ENCODE measurements around the gene PNN. TPM values are rescaled to one million over a fixed set of nuclear protein-coding genes. Genes with fewer than 3 reads are reported as not detected.

PNN gene
- total RNA-seq, 1 experiment from 2014 or later: 167 TPM

- Mint-ChIP-seq H3K27ac (no peak overlapping the region), H3K4me3 (no peak overlapping the region), H3K9me3 (no peaks in the 10 kb centered on the region), H3K36me3 (ENCODE audit: insufficient read depth in 1 of 3, low read depth in 3 of 3) (no peaks in the 10 kb centered on the region), H3K27me3 (ENCODE audit: low read depth) (no peaks in the 10 kb centered on the region), H3K4me1 (peaks cover 6% of the 10 kb centered on the region in 2 experiments)
- Histone ChIP-seq H2BK15ac (ENCODE audit: low read depth, low read length) (no peak overlapping the region), H3K9me3 (ENCODE audit: control insufficient read depth, low read depth, low read length) (no peaks in the 10 kb centered on the region), H4K20me1 (ENCODE audit: control insufficient read depth, insufficient read depth, insufficient read length) (no peaks in the 10 kb centered on the region), H3K23ac (ENCODE audit: insufficient read length, low read depth, low read length) (no peak overlapping the region), H2AFZ (ENCODE audit: low read length) (peak overlapping the region; percentile 59), H2BK120ac (ENCODE audit: low read depth, low read length, poor library complexity, severe bottlenecking) (no peak overlapping the region), H3K4ac (ENCODE audit: low read depth, low read length) (no peak overlapping the region), H3T11ph (ENCODE audit: low read length) (no peak overlapping the region), H3K23me2 (ENCODE audit: insufficient read length, low read depth, low read length, poor library complexity, severe bottlenecking) (no peaks in the 10 kb centered on the region), H3K79me1 (ENCODE audit: insufficient read depth, low read depth, low read length, poor library complexity, severe bottlenecking) (no peaks in the 10 kb centered on the region), H3K9ac (ENCODE audit: extremely low read depth, insufficient read length, low read length) (no peak overlapping the region), H3K27me3 (ENCODE audit: insufficient read depth, low read length) (no peaks in the 10 kb centered on the region), H2BK12ac (ENCODE audit: insufficient read length, low read depth, low read length) (no peak overlapping the region), H3K27ac (ENCODE audit: insufficient read length, low read depth, low read length) (no peak overlapping the region), H4K8ac (replicated peaks; ENCODE audit: insufficient read length, low read depth, low read length) (no peak overlapping the region), H2BK5ac (ENCODE audit: insufficient read length, low read length) (no peak overlapping the region), H3K79me2 (ENCODE audit: insufficient read depth, low read length) (no peaks in the 10 kb centered on the region), H4K91ac (ENCODE audit: insufficient read length, low read depth, low read length) (no peak overlapping the region), H4K5ac (ENCODE audit: insufficient read length, low read depth, low read length) (no peak overlapping the region), H3K18ac (ENCODE audit: insufficient read length, low read depth, low read length) (no peak overlapping the region), H3K4me2 (ENCODE audit: insufficient read depth, insufficient read length, low read length) (no peak overlapping the region), H3K56ac (ENCODE audit: insufficient read length, low read depth, low read length) (no peak overlapping the region), H2BK20ac (ENCODE audit: low read depth, low read length, poor library complexity, severe bottlenecking) (no peak overlapping the region), H2AK5ac (ENCODE audit: insufficient read length, low read length) (no peak overlapping the region), H3K14ac (ENCODE audit: insufficient read depth, low read length) (no peak overlapping the region), H3K4me1 (ENCODE audit: insufficient read depth, low read length) (no peaks in the 10 kb centered on the region; the same call in 1 of the 2 replicates)
- DNase-seq: no peak
- WGBS (ENCODE audit: extremely low coverage, insufficient read length, low lambda C conversion rate): no CpG with 5 or more reads among the region's 8 CpGs
- no peak for TF ChIP-seq CTCF (conservative IDR thresholded peaks at IDR 0.05)
Measured at GRCh38 chr14:39217214-39217879, 42.3 kb downstream of the PNN start.

Measured in H9 (cell line).